ENCODE data around the gene ELF3.

Gene ELF3

DNA sequence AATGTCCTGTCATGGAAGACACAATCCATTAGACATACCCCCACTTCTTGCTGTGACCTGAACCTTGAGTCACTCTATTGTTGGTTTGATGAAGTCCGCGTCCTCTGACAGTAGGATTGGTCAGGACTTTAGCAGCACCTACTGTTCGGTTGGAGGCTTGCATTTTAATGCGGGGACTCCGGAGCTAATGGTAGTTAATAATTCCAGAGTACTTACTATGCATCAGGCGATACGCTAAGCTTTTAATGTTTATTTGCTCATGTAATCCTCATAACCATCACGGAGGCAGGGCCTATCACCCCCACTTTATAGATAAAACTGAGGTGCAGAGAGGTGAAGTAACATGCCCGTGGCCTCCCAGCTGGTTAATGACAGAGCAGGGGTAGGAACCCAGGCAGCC is 7.9 kb upstream of the ELF3 start:
- TF ChIP-seq, protein P1, sequence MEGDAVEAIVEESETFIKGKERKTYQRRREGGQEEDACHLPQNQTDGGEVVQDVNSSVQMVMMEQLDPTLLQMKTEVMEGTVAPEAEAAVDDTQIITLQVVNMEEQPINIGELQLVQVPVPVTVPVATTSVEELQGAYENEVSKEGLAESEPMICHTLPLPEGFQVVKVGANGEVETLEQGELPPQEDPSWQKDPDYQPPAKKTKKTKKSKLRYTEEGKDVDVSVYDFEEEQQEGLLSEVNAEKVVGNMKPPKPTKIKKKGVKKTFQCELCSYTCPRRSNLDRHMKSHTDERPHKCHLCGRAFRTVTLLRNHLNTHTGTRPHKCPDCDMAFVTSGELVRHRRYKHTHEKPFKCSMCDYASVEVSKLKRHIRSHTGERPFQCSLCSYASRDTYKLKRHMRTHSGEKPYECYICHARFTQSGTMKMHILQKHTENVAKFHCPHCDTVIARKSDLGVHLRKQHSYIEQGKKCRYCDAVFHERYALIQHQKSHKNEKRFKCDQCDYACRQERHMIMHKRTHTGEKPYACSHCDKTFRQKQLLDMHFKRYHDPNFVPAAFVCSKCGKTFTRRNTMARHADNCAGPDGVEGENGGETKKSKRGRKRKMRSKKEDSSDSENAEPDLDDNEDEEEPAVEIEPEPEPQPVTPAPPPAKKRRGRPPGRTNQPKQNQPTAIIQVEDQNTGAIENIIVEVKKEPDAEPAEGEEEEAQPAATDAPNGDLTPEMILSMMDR (IDR thresholded peaks at IDR 0.05; ENCODE audit: low read depth, low read length): peak; percentile 54
- no peak overlapping the region for H3K4me3 ChIP-seq (ENCODE audit: low read depth, low read length)
- H3K36me3 ChIP-seq: peaks cover 95% of the 10 kb centered on the region
- H3K9me3 ChIP-seq (ENCODE audit: severe bottlenecking): no peaks in the 10 kb centered on the region
- no peak overlapping the region for H3K27ac ChIP-seq
- DNase-seq: no peak
- no peaks in the 10 kb centered on the region for H3K27me3 ChIP-seq (ENCODE audit: insufficient read depth, low read depth, severe bottlenecking)

DNA sequence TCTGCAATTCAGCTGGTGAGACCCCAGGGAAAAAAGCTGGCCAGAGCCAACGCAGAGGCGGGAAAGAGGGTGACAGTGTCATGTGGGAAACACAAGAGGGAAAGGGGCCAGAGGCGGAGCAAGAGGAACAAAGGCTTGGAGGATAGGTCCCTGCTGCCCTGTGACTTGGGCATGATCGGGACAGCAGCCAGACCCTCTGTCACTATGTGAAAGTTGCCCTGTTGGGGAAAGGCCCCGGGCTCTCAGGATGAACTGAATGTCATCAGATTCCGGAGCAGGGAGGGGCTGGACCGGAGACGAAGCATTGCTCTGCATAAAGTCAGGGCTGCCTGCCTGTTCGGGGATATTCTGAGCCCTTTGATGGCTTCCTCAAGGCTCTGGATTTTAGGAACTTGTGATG is 5.7 kb upstream of the ELF3 start:
- H3K27me3 ChIP-seq (ENCODE audit: insufficient read depth, low read depth, severe bottlenecking): no peaks in the 10 kb centered on the region
- peaks cover 85% of the 10 kb centered on the region for H3K36me3 ChIP-seq
- no peaks in the 10 kb centered on the region for H3K9me3 ChIP-seq (ENCODE audit: severe bottlenecking)
- TF ChIP-seq, protein P1 (IDR thresholded peaks at IDR 0.05; ENCODE audit: low read depth, low read length): no peak
- no peak for DNase-seq
- no peak overlapping the region for H3K27ac ChIP-seq
- H3K4me3 ChIP-seq (ENCODE audit: low read depth, low read length): no peak overlapping the region

DNA sequence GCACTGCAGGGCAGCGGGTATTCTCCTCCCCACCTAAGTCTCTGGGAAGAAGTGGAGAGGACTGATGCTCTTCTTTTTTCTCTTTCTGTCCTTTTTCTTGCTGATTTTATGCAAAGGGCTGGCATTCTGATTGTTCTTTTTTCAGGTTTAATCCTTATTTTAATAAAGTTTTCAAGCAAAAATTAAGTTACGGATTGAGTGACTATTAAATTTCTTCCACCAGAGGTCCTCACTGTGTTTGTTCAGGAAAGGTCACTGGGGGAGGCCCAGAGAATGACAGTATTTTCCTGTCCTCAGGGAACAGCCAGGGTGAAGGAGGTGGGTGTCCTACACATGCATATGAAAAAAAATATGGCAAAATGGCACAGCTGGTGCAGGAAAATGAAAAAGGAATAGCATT is 4.4 kb upstream of the ELF3 start:
- Histone ChIP-seq H3K27ac (no peak overlapping the region), H3K9me3 (ENCODE audit: severe bottlenecking) (no peaks in the 10 kb centered on the region), H3K36me3 (peaks cover 73% of the 10 kb centered on the region), H3K27me3 (ENCODE audit: insufficient read depth, low read depth, severe bottlenecking) (no peaks in the 10 kb centered on the region), H3K4me3 (ENCODE audit: low read depth, low read length) (no peak overlapping the region)
- TF ChIP-seq, protein P1 (IDR thresholded peaks at IDR 0.05; ENCODE audit: low read depth, low read length): peak; percentile 31; the same call in 1 of the 2 replicates
- DNase-seq: no peak

DNA sequence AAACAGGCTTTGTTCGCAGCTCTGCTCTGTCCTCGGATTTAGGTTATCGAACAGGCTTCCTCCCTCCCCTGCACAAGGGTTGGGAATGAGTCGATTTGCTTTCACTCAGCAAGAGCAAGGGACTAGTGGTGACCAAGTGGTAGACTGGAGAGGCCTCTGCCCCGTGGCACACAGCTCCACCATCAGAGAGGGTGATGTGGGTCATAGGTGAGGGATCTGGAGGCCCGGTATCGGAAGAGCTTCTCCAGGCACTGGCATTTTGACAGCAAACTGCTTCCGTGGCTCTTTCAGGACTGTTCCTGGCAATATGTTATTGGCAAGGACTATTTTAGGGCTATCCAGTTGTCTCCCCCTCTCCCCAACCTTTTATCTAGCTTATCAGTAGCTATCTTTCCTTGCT is 3.1 kb upstream of the ELF3 start:
- TF ChIP-seq, protein P1 (IDR thresholded peaks at IDR 0.05; ENCODE audit: low read depth, low read length): no peak
- H3K9me3 ChIP-seq (ENCODE audit: severe bottlenecking): no peaks in the 10 kb centered on the region
- no peak for DNase-seq
- H3K27me3 ChIP-seq (ENCODE audit: insufficient read depth, low read depth, severe bottlenecking): no peaks in the 10 kb centered on the region
- no peak overlapping the region for H3K4me3 ChIP-seq (ENCODE audit: low read depth, low read length)
- H3K36me3 ChIP-seq: peaks cover 66% of the 10 kb centered on the region
- H3K27ac ChIP-seq: no peak overlapping the region

DNA sequence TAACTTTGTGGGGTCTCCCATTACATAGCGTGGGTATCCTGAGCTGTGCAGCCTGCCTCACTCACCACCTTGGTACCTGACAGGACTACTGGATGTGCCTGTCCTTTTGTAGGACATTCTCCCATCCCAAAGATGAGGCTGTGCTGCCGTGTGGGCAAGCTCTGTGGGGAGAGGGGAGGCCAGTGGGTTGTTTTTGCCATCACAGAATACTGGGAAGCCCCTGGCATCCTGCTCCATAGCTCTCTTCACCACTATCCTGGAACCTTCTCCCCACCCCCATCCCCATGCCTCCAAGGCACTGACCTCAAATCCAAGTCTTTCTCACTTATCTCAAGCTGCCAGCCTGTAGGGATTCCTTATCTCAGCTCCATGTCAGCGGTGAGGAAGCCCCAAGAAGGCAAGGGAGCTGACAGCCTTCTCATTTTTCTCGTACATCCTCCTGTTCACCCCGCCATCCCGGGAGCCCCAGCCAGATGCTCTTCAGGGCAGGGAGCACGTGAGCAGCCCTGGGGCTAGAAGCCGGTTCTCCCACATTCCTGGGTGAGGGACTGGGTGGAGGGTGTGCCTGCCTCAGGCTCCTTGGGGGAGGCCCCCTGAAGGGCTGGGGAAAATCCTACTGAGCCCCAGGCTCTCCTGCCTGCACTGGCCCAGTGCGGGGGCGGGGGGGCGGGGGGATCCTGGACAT is 2.4 kb upstream of the ELF3 start:
- Histone ChIP-seq H3K27ac (no peak overlapping the region), H3K27me3 (ENCODE audit: insufficient read depth, low read depth, severe bottlenecking) (no peaks in the 10 kb centered on the region), H3K4me3 (ENCODE audit: low read depth, low read length) (no peak overlapping the region), H3K9me3 (ENCODE audit: severe bottlenecking) (no peaks in the 10 kb centered on the region), H3K36me3 (peaks cover 66% of the 10 kb centered on the region)
- DNase-seq: no peak
- TF ChIP-seq, protein P1 (IDR thresholded peaks at IDR 0.05; ENCODE audit: low read depth, low read length): no peak

Measured in WERI-Rb-1 (cell line).